Peyer's patch (tissue), 4 donors: ENCODE results near the gene DLX3.

ENCODE experiments used
- POLR2A ChIP-seq, 2 donors: fragments of 450-650 bp; IDR thresholded peaks; one replicate each; pipeline ENCODE4 v1.5.1; 2017; ENCODE audit warnings: antibody characterized with exemption in 2 of 2, mild to moderate bottlenecking in 2 of 2, moderate library complexity in 2 of 2
- TF ChIP-seq, protein P1 (sequence below), 6 experiments: fragments of 450-650 bp in 4 of 6; fragments of 200-600 bp in 2 of 6; sonication (generic) in 1 of 6; IDR thresholded peaks; one replicate each; pipeline ENCODE4 v1.5.1; 2017 to 2019; ENCODE audit warnings: antibody characterized with exemption in 6 of 6, mild to moderate bottlenecking in 3 of 6, moderate library complexity in 1 of 6

DNA sequence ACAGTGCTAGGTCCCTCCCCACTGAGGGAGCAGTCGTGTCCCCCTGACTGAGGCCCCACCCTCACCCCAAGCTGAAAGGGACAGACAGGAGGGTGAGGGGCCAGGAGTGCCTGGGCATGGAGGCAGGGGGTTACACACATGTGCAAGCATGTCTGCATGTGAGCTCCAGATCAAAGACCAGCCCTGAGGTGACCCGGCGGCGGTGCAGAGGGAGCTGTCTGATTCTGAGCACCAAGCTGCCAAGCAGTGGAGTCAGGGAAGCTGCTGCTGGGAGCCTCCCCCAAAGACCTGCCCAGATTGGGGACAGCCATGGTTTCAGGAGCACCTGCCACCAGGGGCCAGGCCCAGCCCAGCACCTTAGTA lies 5.5 kb downstream of the DLX3 start:
- TF ChIP-seq, protein P1, sequence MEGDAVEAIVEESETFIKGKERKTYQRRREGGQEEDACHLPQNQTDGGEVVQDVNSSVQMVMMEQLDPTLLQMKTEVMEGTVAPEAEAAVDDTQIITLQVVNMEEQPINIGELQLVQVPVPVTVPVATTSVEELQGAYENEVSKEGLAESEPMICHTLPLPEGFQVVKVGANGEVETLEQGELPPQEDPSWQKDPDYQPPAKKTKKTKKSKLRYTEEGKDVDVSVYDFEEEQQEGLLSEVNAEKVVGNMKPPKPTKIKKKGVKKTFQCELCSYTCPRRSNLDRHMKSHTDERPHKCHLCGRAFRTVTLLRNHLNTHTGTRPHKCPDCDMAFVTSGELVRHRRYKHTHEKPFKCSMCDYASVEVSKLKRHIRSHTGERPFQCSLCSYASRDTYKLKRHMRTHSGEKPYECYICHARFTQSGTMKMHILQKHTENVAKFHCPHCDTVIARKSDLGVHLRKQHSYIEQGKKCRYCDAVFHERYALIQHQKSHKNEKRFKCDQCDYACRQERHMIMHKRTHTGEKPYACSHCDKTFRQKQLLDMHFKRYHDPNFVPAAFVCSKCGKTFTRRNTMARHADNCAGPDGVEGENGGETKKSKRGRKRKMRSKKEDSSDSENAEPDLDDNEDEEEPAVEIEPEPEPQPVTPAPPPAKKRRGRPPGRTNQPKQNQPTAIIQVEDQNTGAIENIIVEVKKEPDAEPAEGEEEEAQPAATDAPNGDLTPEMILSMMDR (IDR thresholded peaks at IDR 0.05) = no peak
- no peak for TF ChIP-seq POLR2A (IDR thresholded peaks at IDR 0.05)
